OCI-M2 (cell line): ENCODE data around the gene OR1F1.

Experiments used
- DNase-seq: peaks from one replicate; lab custom pipeline; 2025; ENCODE audit not compliant: unreplicated experiment; lab: John Stamatoyannopoulos, UW

OR1F1 gene

GRCh38 chr16:3246002-3246401 lies 58.0 kb downstream of the OR1F1 start:
- DNase-seq = no peak

- no peak for DNase-seq
These were observed 58.9 kb downstream of the OR1F1 start for GRCh38 chr16:3246876-3247275.

GRCh38 chr16:3248596-3248995 lies 60.6 kb downstream of the OR1F1 start:
- DNase-seq = no peak

GRCh38 chr16:3249020-3249419 lies 61.0 kb downstream of the OR1F1 start:
- no peak for DNase-seq

GRCh38 chr16:3249451-3249850 lies 61.4 kb downstream of the OR1F1 start:
- no peak for DNase-seq

- no peak for DNase-seq
These were observed 65.0 kb downstream of the OR1F1 start for GRCh38 chr16:3252967-3253366.

- DNase-seq = no peak
These were observed 66.3 kb downstream of the OR1F1 start for GRCh38 chr16:3254309-3254708.
